ENCODE data around the gene ANKRD63.

ANKRD63 gene

DNA sequence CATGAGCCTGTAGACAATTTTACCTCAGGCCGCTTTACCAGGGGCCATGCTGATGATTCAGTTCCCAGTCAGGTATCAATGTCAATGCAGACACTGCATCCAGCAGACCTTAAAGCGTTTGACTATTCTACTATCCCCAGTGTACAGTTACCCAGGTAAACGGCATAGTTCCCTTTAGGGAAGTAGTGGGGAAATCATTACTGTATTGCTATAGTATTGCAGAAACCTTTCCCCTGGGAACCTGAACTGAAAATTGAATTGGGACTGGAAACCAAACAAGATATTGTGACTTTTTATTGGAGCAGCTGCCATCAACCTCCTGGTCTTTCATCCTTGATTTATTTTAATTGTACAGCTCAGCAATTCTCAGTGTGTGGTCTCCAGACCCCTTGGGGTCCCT lies 34.1 kb upstream of the ANKRD63 start:
- TF ChIP-seq POLR2AphosphoS5 (IDR thresholded peaks at IDR 0.05; ENCODE audit: low read depth, low read length) (no peak), SIN3A (IDR thresholded peaks at IDR 0.05; ENCODE audit: borderline replicate concordance, insufficient read depth, low read length) (no peak), FOXP2 (optimal IDR thresholded peaks at IDR 0.05; ENCODE audit: borderline replicate concordance, extremely low read depth, extremely low read length, insufficient read depth) (no peak), TAF1 (IDR thresholded peaks at IDR 0.05; ENCODE audit: borderline replicate concordance, insufficient read depth, low read length) (no peak)
- TF ChIP-seq, protein P1, sequence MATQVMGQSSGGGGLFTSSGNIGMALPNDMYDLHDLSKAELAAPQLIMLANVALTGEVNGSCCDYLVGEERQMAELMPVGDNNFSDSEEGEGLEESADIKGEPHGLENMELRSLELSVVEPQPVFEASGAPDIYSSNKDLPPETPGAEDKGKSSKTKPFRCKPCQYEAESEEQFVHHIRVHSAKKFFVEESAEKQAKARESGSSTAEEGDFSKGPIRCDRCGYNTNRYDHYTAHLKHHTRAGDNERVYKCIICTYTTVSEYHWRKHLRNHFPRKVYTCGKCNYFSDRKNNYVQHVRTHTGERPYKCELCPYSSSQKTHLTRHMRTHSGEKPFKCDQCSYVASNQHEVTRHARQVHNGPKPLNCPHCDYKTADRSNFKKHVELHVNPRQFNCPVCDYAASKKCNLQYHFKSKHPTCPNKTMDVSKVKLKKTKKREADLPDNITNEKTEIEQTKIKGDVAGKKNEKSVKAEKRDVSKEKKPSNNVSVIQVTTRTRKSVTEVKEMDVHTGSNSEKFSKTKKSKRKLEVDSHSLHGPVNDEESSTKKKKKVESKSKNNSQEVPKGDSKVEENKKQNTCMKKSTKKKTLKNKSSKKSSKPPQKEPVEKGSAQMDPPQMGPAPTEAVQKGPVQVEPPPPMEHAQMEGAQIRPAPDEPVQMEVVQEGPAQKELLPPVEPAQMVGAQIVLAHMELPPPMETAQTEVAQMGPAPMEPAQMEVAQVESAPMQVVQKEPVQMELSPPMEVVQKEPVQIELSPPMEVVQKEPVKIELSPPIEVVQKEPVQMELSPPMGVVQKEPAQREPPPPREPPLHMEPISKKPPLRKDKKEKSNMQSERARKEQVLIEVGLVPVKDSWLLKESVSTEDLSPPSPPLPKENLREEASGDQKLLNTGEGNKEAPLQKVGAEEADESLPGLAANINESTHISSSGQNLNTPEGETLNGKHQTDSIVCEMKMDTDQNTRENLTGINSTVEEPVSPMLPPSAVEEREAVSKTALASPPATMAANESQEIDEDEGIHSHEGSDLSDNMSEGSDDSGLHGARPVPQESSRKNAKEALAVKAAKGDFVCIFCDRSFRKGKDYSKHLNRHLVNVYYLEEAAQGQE (IDR thresholded peaks at IDR 0.05; ENCODE audit: insufficient read depth in 1 of 2, low read depth in 2 of 2, low read length in 2 of 2) = no peak

DNA sequence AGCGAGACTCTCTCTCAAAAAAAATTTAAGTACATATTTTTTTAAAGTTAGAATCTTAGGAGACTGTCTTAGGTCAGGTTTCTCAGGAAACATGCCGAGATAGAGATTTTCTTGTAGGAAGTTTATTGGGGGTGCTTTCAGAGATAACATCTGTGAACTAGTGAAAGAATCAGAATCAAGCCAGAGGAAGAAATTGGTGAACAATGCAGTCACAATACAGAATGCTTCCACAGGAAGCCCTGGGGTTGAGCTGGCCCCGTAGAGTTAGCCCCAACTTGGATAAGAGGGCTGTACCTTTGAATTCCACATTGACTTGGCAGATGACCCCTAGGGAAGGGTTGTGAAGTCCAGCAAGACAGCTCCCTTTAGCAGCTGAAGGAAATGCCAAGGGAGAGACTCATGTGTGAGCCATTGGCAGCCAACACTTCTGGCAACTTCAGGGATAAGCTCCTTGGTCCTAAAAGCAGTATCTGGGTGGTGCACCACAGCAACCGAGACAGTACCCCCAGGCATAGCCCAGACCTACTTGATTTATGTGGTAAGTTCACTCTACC lies 31.9 kb upstream of the ANKRD63 start:
- TF ChIP-seq SIN3A (IDR thresholded peaks at IDR 0.05; ENCODE audit: borderline replicate concordance, insufficient read depth, low read length) (no peak), POLR2AphosphoS5 (IDR thresholded peaks at IDR 0.05; ENCODE audit: low read depth, low read length) (no peak), FOXP2 (optimal IDR thresholded peaks at IDR 0.05; ENCODE audit: borderline replicate concordance, extremely low read depth, extremely low read length, insufficient read depth) (no peak), TAF1 (IDR thresholded peaks at IDR 0.05; ENCODE audit: borderline replicate concordance, insufficient read depth, low read length) (no peak)
- TF ChIP-seq, protein P1 (IDR thresholded peaks at IDR 0.05; ENCODE audit: insufficient read depth in 1 of 2, low read depth in 2 of 2, low read length in 2 of 2) = no peak

DNA sequence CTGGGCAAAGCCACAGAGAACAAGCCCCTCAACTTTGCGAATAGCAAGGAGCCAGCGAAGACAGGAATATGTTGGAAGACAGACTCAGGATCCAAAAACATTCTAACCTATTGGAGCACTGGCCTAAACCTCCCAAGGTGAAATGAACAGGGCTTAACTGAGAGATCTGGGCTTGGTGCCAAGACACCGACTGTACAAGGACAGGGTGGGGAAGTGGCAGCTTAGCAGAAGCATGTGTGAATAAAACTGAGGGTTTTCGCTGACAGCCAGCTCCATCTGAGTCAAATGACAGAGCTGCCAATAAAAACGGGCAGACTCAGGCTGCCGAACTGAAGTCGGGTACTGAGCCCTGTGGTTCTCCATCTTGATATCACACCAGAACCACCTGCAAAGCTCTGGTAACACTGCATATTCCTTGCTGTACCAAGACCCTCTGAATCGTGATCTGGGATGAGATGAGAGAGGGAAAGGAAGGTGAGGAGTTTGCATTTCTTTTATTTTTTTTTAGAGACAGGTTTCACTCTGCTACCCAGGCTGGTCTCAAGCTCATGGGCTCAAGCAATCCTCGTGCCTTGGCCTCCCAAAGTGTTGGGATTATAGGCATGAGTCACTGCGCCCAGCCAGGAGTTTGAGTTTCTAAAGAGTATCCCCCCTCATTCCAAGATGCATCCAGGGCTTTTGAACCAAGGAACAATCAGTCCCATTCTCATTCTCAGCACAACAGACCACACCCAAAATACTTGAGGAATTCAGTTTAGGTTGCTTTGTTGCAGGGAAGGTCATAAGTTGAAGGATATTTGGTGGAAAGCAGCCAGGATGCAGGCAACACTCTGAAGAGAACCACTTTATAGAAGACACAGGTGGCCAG lies 30.9 kb upstream of the ANKRD63 start:
- TF ChIP-seq SIN3A (IDR thresholded peaks at IDR 0.05; ENCODE audit: borderline replicate concordance, insufficient read depth, low read length) (no peak), TAF1 (IDR thresholded peaks at IDR 0.05; ENCODE audit: borderline replicate concordance, insufficient read depth, low read length) (no peak), FOXP2 (optimal IDR thresholded peaks at IDR 0.05; ENCODE audit: borderline replicate concordance, extremely low read depth, extremely low read length, insufficient read depth) (no peak), POLR2AphosphoS5 (IDR thresholded peaks at IDR 0.05; ENCODE audit: low read depth, low read length) (no peak)
- TF ChIP-seq, protein P1 (IDR thresholded peaks at IDR 0.05; ENCODE audit: insufficient read depth in 1 of 2, low read depth in 2 of 2, low read length in 2 of 2) = no peak

DNA sequence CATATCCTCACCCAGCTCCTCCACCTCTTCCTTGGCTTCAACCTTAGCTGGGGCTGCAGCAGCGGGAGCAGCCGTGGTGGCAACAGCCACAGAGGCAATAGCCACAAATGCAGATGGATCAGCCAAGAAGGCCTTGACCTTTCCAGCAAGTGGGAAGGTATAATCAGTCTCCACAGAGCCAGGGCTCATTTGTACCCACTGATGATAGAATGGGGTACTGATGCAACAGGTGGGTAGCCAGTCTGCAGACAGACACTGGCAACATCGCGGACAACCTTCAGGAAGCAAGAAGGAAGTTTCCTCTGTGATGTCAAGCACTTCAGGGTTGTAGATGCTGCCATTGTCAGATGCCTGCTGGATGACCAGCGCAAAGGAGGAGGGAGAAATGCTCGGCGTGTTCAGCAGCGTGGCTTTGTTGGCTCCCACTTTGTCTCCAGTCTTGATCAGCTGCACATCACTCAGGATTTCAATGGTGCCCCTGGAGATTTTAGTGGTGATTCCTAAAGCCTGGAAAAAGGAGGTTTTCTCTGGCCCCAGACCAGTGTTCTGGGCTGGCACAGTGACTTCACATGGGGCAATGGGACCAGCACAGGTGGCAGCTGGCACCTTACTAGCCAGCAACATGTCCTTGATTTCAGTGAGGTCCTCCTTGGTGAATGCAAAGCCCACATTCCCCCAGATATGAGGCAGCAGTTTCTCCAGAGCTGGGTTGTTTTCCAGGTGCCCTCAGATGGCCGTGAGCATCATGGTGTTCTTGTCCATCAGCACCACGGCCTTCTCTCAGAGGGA lies 29.7 kb upstream of the ANKRD63 start:
- TF ChIP-seq, protein P1 (IDR thresholded peaks at IDR 0.05; ENCODE audit: insufficient read depth in 1 of 2, low read depth in 2 of 2, low read length in 2 of 2) = no peak

All from PFSK-1 (cell line).